ENCODE measurements around the gene PIK3R1.

The PIK3R1 gene

GRCh38 chr5:68279984-68280383, 64.4 kb downstream of the PIK3R1 start:
- DNase-seq (ENCODE audit: insufficient read length) (no peak), FAIRE-seq (no peak)
- TF ChIP-seq TAF1 (IDR thresholded peaks at IDR 0.05; ENCODE audit: borderline replicate concordance, low read depth, low read length), result no peak
- TF ChIP-seq POLR2AphosphoS5 (IDR thresholded peaks at IDR 0.05; ENCODE audit: low read depth, low read length), result no peak

GRCh38 chr5:68282001-68282400, 66.4 kb downstream of the PIK3R1 start:
- DNase-seq (ENCODE audit: insufficient read length) (no peak), FAIRE-seq (no peak)
- TF ChIP-seq TAF1 (IDR thresholded peaks at IDR 0.05; ENCODE audit: borderline replicate concordance, low read depth, low read length), result no peak
- no peak for TF ChIP-seq POLR2A (IDR thresholded peaks at IDR 0.05; ENCODE audit: low read depth, low read length)
- no peak for TF ChIP-seq POLR2AphosphoS5 (IDR thresholded peaks at IDR 0.05; ENCODE audit: low read depth, low read length)

DNA sequence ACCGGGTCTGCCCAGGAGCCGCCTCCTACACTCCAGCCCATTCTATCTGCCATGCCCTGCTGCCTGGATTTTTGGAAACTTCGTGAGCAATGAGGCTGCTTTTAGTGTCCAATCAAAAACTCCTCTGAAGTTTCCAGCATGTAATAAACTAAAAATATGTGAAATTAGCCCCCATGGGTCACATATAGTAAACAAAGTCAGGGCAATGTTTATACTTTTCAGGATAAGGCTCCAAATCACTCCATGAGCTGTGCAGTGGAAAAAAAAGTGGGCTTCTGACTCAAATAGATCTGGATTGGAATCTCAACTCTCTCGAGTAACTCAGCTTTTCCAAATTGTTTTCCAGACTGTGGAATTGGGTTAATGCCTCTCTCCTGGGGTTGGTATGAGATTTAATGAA, 68.2 kb downstream of the PIK3R1 start:
- no peak for TF ChIP-seq TAF1 (IDR thresholded peaks at IDR 0.05; ENCODE audit: borderline replicate concordance, low read depth, low read length)
- TF ChIP-seq POLR2AphosphoS5 (IDR thresholded peaks at IDR 0.05; ENCODE audit: low read depth, low read length), result no peak
- TF ChIP-seq POLR2A (IDR thresholded peaks at IDR 0.05; ENCODE audit: low read depth, low read length), result no peak
- no peak for FAIRE-seq
- DNase-seq (ENCODE audit: insufficient read length), result no peak

- no peak for DNase-seq (ENCODE audit: insufficient read length)
- TF ChIP-seq POLR2A (IDR thresholded peaks at IDR 0.05; ENCODE audit: low read depth, low read length), result no peak
- no peak for TF ChIP-seq TAF1 (IDR thresholded peaks at IDR 0.05; ENCODE audit: borderline replicate concordance, low read depth, low read length)
- TF ChIP-seq POLR2AphosphoS5 (IDR thresholded peaks at IDR 0.05; ENCODE audit: low read depth, low read length), result no peak
- peak; percentile 17 for FAIRE-seq
Measured at GRCh38 chr5:68285075-68285840, 69.7 kb downstream of the PIK3R1 start.

GRCh38 chr5:68285851-68286611, 70.5 kb downstream of the PIK3R1 start:
- FAIRE-seq, result peak; percentile 83

GRCh38 chr5:68286612-68286912, 71.0 kb downstream of the PIK3R1 start:
- DNase-seq (ENCODE audit: insufficient read length) (no peak), FAIRE-seq (no peak)
- TF ChIP-seq TAF1 (IDR thresholded peaks at IDR 0.05; ENCODE audit: borderline replicate concordance, low read depth, low read length) (no peak), POLR2AphosphoS5 (IDR thresholded peaks at IDR 0.05; ENCODE audit: low read depth, low read length) (no peak), POLR2A (IDR thresholded peaks at IDR 0.05; ENCODE audit: low read depth, low read length) (no peak)

More at GRCh38 chr5:68285851-68286611, 70.5 kb downstream of the PIK3R1 start:
- no peak for DNase-seq (ENCODE audit: insufficient read length)
- TF ChIP-seq TAF1 (IDR thresholded peaks at IDR 0.05; ENCODE audit: borderline replicate concordance, low read depth, low read length) (no peak), POLR2AphosphoS5 (IDR thresholded peaks at IDR 0.05; ENCODE audit: low read depth, low read length) (no peak)

DNA sequence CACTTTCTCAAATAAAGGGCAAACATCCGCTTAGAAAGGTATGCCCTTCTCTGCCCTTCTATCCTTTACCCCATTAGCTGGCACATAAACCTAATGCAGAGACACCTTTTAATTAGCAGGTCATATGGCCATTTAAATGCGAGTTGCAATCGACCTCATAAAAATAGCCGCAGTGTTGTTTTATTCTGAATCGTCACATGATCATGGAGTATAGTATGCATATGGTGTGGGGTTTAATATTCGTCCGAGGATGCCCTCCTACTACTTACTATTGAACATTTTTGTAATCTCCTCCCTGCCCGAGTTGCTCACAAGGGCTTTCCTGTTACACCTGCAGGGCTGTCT, 72.0 kb downstream of the PIK3R1 start:
- DNase-seq (ENCODE audit: insufficient read length), result no peak
- FAIRE-seq, result no peak

DNA sequence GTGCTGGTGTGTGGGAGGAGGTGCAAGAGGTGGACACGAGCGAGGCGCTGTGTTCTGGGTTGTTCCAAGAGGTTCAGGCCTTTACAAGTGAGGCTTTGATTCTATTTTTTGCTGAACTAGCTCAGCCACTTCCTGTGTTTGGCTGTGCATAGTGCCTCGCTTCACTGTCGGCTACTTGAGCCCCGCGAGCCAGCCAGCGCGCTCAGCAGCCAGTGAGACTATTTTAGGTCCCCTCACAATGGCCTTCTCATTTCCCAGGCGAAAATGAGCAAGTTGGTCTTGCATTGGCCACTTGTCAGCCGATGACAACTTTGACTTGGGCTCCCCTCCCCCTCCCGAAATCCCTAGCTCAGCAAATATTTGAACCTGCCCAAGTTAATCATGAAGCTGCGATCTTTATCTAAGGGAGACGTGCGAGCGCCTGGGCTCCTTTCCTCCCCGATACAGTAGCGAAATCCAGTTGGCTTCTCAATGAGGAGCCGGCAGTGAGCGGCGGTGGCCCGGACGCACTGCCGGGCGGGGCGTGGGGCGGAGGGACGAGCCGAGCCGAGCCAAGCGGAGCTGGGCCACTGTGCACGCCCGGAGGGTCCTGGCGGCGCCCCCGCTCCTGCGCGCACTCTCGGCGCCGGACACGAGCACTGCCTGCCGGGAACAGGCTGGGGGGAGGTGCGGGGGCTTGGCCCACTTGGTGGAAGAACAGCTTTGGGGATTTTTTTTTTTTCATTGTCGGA, 72.6 kb downstream of the PIK3R1 start:
- FAIRE-seq (peak; percentile 94), DNase-seq (ENCODE audit: insufficient read length) (peak; percentile 33)
- TF ChIP-seq POLR2A (IDR thresholded peaks at IDR 0.05; ENCODE audit: low read depth, low read length), result peak; percentile 74
- peak; percentile 76 for TF ChIP-seq TAF1 (IDR thresholded peaks at IDR 0.05; ENCODE audit: borderline replicate concordance, low read depth, low read length)
- TF ChIP-seq POLR2AphosphoS5 (IDR thresholded peaks at IDR 0.05; ENCODE audit: low read depth, low read length), result peak; percentile 62

More for the DNA sequence above, 72.0 kb downstream of the PIK3R1 start:
- TF ChIP-seq POLR2A (IDR thresholded peaks at IDR 0.05; ENCODE audit: low read depth, low read length) (no peak), POLR2AphosphoS5 (IDR thresholded peaks at IDR 0.05; ENCODE audit: low read depth, low read length) (no peak), TAF1 (IDR thresholded peaks at IDR 0.05; ENCODE audit: borderline replicate concordance, low read depth, low read length) (no peak)

GRCh38 chr5:68288707-68289134, 73.2 kb downstream of the PIK3R1 start:
- FAIRE-seq (peak; percentile 86), DNase-seq (ENCODE audit: insufficient read length) (no peak)

GRCh38 chr5:68289498-68289897, 73.9 kb downstream of the PIK3R1 start:
- DNase-seq (ENCODE audit: insufficient read length) (no peak), FAIRE-seq (no peak)
- no peak for TF ChIP-seq POLR2A (IDR thresholded peaks at IDR 0.05; ENCODE audit: low read depth, low read length)
- no peak for TF ChIP-seq POLR2AphosphoS5 (IDR thresholded peaks at IDR 0.05; ENCODE audit: low read depth, low read length)
- no peak for TF ChIP-seq TAF1 (IDR thresholded peaks at IDR 0.05; ENCODE audit: borderline replicate concordance, low read depth, low read length)

More at GRCh38 chr5:68288707-68289134, 73.2 kb downstream of the PIK3R1 start:
- TF ChIP-seq POLR2A (IDR thresholded peaks at IDR 0.05; ENCODE audit: low read depth, low read length), result no peak
- no peak for TF ChIP-seq POLR2AphosphoS5 (IDR thresholded peaks at IDR 0.05; ENCODE audit: low read depth, low read length)
- no peak for TF ChIP-seq TAF1 (IDR thresholded peaks at IDR 0.05; ENCODE audit: borderline replicate concordance, low read depth, low read length)

DNA sequence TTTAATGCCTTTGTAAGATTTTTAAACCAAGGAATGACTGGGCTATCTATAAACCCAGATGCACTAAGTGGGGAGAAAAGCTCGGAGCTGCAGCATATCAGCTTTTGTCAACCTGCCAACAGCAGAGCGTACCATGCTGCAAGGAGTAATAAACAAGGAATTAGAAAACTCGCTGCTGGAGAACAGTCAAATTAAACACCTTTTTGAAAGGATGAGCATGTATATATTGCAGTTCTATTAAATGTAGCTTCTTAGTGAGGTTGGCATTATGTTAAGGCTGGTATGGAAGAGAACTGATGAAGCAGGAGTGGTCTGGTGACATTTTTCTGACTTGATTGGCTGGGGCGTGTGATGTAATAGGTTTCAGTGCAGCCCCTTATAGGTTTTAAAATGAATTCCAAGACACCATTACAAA, 74.7 kb downstream of the PIK3R1 start:
- no peak for DNase-seq (ENCODE audit: insufficient read length)
- TF ChIP-seq POLR2AphosphoS5 (IDR thresholded peaks at IDR 0.05; ENCODE audit: low read depth, low read length) (no peak), TAF1 (IDR thresholded peaks at IDR 0.05; ENCODE audit: borderline replicate concordance, low read depth, low read length) (no peak), POLR2A (IDR thresholded peaks at IDR 0.05; ENCODE audit: low read depth, low read length) (no peak)
- no peak for FAIRE-seq

Measured in GM12892 (cell line).